Islet of Langerhans (tissue), 1 donor: Measurements from ENCODE around the gene ELFN2.

Experiments
- FAIRE-seq: peaks from one replicate; lab custom pipeline; 2011; peaks lifted over from hg19 to GRCh38; lab: Jason Lieb, UNC

ELFN2 gene

GRCh38 chr22:37427711-37428635, 694 bp upstream of the ELFN2 start:
- no peak for FAIRE-seq

- FAIRE-seq = no peak
Measured at GRCh38 chr22:37426706-37427134, 559 bp downstream of the ELFN2 start.

- FAIRE-seq = no peak
Measured at GRCh38 chr22:37425800-37426705, 1.2 kb downstream of the ELFN2 start.

- FAIRE-seq = no peak
Measured at GRCh38 chr22:37425369-37425768, 1.9 kb downstream of the ELFN2 start.

GRCh38 chr22:37423283-37423682, 4.0 kb downstream of the ELFN2 start:
- no peak for FAIRE-seq

GRCh38 chr22:37421468-37421877, 5.8 kb downstream of the ELFN2 start:
- no peak for FAIRE-seq

- FAIRE-seq = no peak
Measured at GRCh38 chr22:37420686-37421467, 6.4 kb downstream of the ELFN2 start.

GRCh38 chr22:37419969-37420685, 7.2 kb downstream of the ELFN2 start:
- FAIRE-seq = no peak

GRCh38 chr22:37419370-37419968, 7.8 kb downstream of the ELFN2 start:
- FAIRE-seq = no peak

GRCh38 chr22:37418627-37419369, 8.5 kb downstream of the ELFN2 start:
- no peak for FAIRE-seq

GRCh38 chr22:37417677-37418348, 9.5 kb downstream of the ELFN2 start:
- no peak for FAIRE-seq

- FAIRE-seq = no peak
Measured at GRCh38 chr22:37417264-37417663, 10.0 kb downstream of the ELFN2 start.

- FAIRE-seq = no peak
Measured at GRCh38 chr22:37416827-37417226, 10.5 kb downstream of the ELFN2 start.

- no peak for FAIRE-seq
Measured at GRCh38 chr22:37416389-37416788, 10.9 kb downstream of the ELFN2 start.

- FAIRE-seq = no peak
Measured at GRCh38 chr22:37415210-37415609, 12.1 kb downstream of the ELFN2 start.

- no peak for FAIRE-seq
Measured at GRCh38 chr22:37414288-37414687, 13.0 kb downstream of the ELFN2 start.

- no peak for FAIRE-seq
Measured at GRCh38 chr22:37413546-37413945, 13.7 kb downstream of the ELFN2 start.

- FAIRE-seq = no peak
Measured at GRCh38 chr22:37412495-37413250, 14.6 kb downstream of the ELFN2 start.

GRCh38 chr22:37411655-37412054, 15.6 kb downstream of the ELFN2 start:
- FAIRE-seq = no peak
